WTC11 (cell line): ENCODE results near the gene SNX8. TPM values are rescaled to one million over a fixed set of nuclear protein-coding genes. Genes with fewer than 3 reads are reported as not detected.

Experiments used
- ATAC-seq: fragments of 200-7000 bp; cut with Tn5 transposase; 2 replicates; pipeline ENCODE4 v1.10.0; 2021; ENCODE audit warnings: mild to moderate bottlenecking, moderate library complexity
- CTCF ChIA-PET: fragments of 300-600 bp; sonication (Branson Sonifier 250); formaldehyde crosslinking; loops from one replicate; lab custom pipeline; 2021; ENCODE audit warnings: antibody characterized with exemption; lab: Charles Lee
- POLR2A ChIA-PET: fragments of 350-600 bp; sonication (Branson Sonifier 250); formaldehyde crosslinking; loops from one replicate; lab custom pipeline; 2021; ENCODE audit warnings: antibody characterized with exemption; lab: Charles Lee
- DNase-seq: peaks from one replicate; pipeline ENCODE4 v3.0.0; 2021; ENCODE audit warnings: low spot score
- H3K27ac Mint-ChIP-seq: 2 replicates; pipeline ENCODE4 v1.8.0; 2021; ENCODE audit warnings: mixed read lengths
- H3K27me3 Mint-ChIP-seq: 2 replicates; pipeline ENCODE4 v1.8.0; 2021; ENCODE audit warnings: low read depth, mild to moderate bottlenecking, moderate library complexity, mixed read lengths
- H3K36me3 Mint-ChIP-seq: 2 replicates; pipeline ENCODE4 v1.8.0; 2021; ENCODE audit warnings: mixed read lengths
- H3K4me1 Mint-ChIP-seq: 2 replicates; pipeline ENCODE4 v1.8.0; 2022; ENCODE audit warnings: mixed read lengths
- H3K4me3 Mint-ChIP-seq: 2 replicates; pipeline ENCODE4 v1.8.0; 2021; ENCODE audit warnings: mild to moderate bottlenecking, moderate library complexity, mixed read lengths
- H3K9me3 Mint-ChIP-seq: 2 replicates; pipeline ENCODE4 v1.8.0; 2021; ENCODE audit warnings: mixed read lengths
- FOXP1 ChIP-seq: sonication (generic); formaldehyde crosslinking; IDR thresholded peaks from 2 replicates; pipeline ENCODE4 v1.8.0; 2022; ENCODE audit warnings: missing genetic modification reagents, mild to moderate bottlenecking, moderate library complexity, borderline replicate concordance
- GTF2I ChIP-seq: fragments of 250-450 bp; sonication (Bioruptor Pico); conservative IDR thresholded peaks from 2 replicates; pipeline ENCODE4 v1.4.0; 2021; ENCODE audit warnings: mild to moderate bottlenecking
- HMGXB4 ChIP-seq: sonication (generic); formaldehyde crosslinking; IDR thresholded peaks from 2 replicates; pipeline ENCODE4 v1.8.1; 2023; ENCODE audit warnings: mild to moderate bottlenecking, moderate library complexity, missing genetic modification reagents
- MXD4 ChIP-seq: fragments of 250-450 bp; sonication (Bioruptor Pico); IDR thresholded peaks from 2 replicates; pipeline ENCODE4 v1.8.0; 2021; ENCODE audit warnings: mild to moderate bottlenecking, moderate library complexity, borderline replicate concordance
- MYBL2 ChIP-seq: sonication (generic); formaldehyde crosslinking; IDR thresholded peaks from 2 replicates; pipeline ENCODE4 v1.8.1; 2023; ENCODE audit warnings: mild to moderate bottlenecking, moderate library complexity, missing genetic modification reagents
- NFE2L1 ChIP-seq: sonication (generic); formaldehyde crosslinking; IDR thresholded peaks from 2 replicates; pipeline ENCODE4 v1.8.1; 2023; ENCODE audit warnings: missing genetic modification reagents
- NR3C1 ChIP-seq: sonication (generic); formaldehyde crosslinking; conservative IDR thresholded peaks from 2 replicates; pipeline ENCODE4 v1.8.1; 2023; ENCODE audit warnings: low read depth, mild to moderate bottlenecking, missing genetic modification reagents
- SMAD3 ChIP-seq: sonication (generic); formaldehyde crosslinking; IDR thresholded peaks from 2 replicates; pipeline ENCODE4 v1.8.0; 2022; ENCODE audit warnings: missing genetic modification reagents, mild to moderate bottlenecking, borderline replicate concordance
- TCF7 ChIP-seq: sonication (generic); formaldehyde crosslinking; IDR thresholded peaks from 2 replicates; pipeline ENCODE4 v1.8.0; 2022; ENCODE audit warnings: mild to moderate bottlenecking, low read depth, missing genetic modification reagents, moderate library complexity
- TEAD1 ChIP-seq: sonication (generic); formaldehyde crosslinking; IDR thresholded peaks from 2 replicates; pipeline ENCODE4 v1.8.0; 2022; ENCODE audit warnings: mild to moderate bottlenecking, missing genetic modification reagents
- TEAD4 ChIP-seq: sonication (generic); formaldehyde crosslinking; IDR thresholded peaks from 2 replicates; pipeline ENCODE4 v1.8.0; 2022; ENCODE audit warnings: mild to moderate bottlenecking, missing genetic modification reagents
- USF2 ChIP-seq: sonication (generic); formaldehyde crosslinking; IDR thresholded peaks from 2 replicates; pipeline ENCODE4 v1.8.1; 2023; ENCODE audit warnings: mild to moderate bottlenecking, missing genetic modification reagents, moderate library complexity
- ZNF671 ChIP-seq: fragments of 250-450 bp; sonication (Bioruptor Pico); IDR thresholded peaks from 2 replicates; pipeline ENCODE4 v1.8.0; 2021; ENCODE audit warnings: mild to moderate bottlenecking
- total RNA-seq: library from RNA; stranded (reverse); gene quantifications from 3 replicates; pipeline ENCODE4 v1.2.3, GENCODE V29; 2021
- TF ChIP-seq, protein P1 (sequence below): sonication (generic); formaldehyde crosslinking; IDR thresholded peaks from 2 replicates; pipeline ENCODE4 v1.8.1; 2023; ENCODE audit warnings: mild to moderate bottlenecking, missing genetic modification reagents, borderline replicate concordance
- TF ChIP-seq, protein P2 (sequence below): sonication (generic); formaldehyde crosslinking; IDR thresholded peaks from 2 replicates; pipeline ENCODE4 v1.8.0; 2022; ENCODE audit warnings: missing genetic modification reagents
- TF ChIP-seq, protein P3 (sequence below): fragments of 250-450 bp; sonication (Bioruptor Pico); IDR thresholded peaks from 2 replicates; pipeline ENCODE4 v1.9.0; 2021; ENCODE audit warnings: mild to moderate bottlenecking
- TF ChIP-seq, protein P4 (sequence below): sonication (generic); formaldehyde crosslinking; IDR thresholded peaks from 2 replicates; pipeline ENCODE4 v1.8.0; 2023; ENCODE audit warnings: missing genetic modification reagents

The SNX8 gene
- total RNA-seq, 1 experiment from 2014 or later: 50.8 TPM

GRCh38 chr7:2321020-2321419 lies 6.8 kb upstream of the SNX8 start:
- DNase-seq: peak; percentile 45
- Mint-ChIP-seq H3K9me3 (no peaks in the 10 kb centered on the region), H3K36me3 (no peaks in the 10 kb centered on the region), H3K4me3 (no peak overlapping the region), H3K4me1 (no peaks in the 10 kb centered on the region), H3K27me3 (no peaks in the 10 kb centered on the region)
- CTCF ChIA-PET: interaction anchor here (0.5 to 2.0 kb wide), 13 partner anchors 10 to 310 kb away, joined by 3 to 9 read pairs (median 4); partner anchors contain the start of genes MRM2 and NUDT1
- peak; percentile 84 for ATAC-seq
- POLR2A ChIA-PET: interaction anchor here (0.6 to 0.7 kb wide), 3 partner anchors 27 to 1356 kb away, joined by 3 to 7 read pairs (median 5); no protein-coding TSS in a partner anchor
- TF ChIP-seq, protein P1, sequence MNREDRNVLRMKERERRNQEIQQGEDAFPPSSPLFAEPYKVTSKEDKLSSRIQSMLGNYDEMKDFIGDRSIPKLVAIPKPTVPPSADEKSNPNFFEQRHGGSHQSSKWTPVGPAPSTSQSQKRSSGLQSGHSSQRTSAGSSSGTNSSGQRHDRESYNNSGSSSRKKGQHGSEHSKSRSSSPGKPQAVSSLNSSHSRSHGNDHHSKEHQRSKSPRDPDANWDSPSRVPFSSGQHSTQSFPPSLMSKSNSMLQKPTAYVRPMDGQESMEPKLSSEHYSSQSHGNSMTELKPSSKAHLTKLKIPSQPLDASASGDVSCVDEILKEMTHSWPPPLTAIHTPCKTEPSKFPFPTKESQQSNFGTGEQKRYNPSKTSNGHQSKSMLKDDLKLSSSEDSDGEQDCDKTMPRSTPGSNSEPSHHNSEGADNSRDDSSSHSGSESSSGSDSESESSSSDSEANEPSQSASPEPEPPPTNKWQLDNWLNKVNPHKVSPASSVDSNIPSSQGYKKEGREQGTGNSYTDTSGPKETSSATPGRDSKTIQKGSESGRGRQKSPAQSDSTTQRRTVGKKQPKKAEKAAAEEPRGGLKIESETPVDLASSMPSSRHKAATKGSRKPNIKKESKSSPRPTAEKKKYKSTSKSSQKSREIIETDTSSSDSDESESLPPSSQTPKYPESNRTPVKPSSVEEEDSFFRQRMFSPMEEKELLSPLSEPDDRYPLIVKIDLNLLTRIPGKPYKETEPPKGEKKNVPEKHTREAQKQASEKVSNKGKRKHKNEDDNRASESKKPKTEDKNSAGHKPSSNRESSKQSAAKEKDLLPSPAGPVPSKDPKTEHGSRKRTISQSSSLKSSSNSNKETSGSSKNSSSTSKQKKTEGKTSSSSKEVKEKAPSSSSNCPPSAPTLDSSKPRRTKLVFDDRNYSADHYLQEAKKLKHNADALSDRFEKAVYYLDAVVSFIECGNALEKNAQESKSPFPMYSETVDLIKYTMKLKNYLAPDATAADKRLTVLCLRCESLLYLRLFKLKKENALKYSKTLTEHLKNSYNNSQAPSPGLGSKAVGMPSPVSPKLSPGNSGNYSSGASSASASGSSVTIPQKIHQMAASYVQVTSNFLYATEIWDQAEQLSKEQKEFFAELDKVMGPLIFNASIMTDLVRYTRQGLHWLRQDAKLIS (CRISPR knock-in tag): no peak
- TF ChIP-seq, protein P2, sequence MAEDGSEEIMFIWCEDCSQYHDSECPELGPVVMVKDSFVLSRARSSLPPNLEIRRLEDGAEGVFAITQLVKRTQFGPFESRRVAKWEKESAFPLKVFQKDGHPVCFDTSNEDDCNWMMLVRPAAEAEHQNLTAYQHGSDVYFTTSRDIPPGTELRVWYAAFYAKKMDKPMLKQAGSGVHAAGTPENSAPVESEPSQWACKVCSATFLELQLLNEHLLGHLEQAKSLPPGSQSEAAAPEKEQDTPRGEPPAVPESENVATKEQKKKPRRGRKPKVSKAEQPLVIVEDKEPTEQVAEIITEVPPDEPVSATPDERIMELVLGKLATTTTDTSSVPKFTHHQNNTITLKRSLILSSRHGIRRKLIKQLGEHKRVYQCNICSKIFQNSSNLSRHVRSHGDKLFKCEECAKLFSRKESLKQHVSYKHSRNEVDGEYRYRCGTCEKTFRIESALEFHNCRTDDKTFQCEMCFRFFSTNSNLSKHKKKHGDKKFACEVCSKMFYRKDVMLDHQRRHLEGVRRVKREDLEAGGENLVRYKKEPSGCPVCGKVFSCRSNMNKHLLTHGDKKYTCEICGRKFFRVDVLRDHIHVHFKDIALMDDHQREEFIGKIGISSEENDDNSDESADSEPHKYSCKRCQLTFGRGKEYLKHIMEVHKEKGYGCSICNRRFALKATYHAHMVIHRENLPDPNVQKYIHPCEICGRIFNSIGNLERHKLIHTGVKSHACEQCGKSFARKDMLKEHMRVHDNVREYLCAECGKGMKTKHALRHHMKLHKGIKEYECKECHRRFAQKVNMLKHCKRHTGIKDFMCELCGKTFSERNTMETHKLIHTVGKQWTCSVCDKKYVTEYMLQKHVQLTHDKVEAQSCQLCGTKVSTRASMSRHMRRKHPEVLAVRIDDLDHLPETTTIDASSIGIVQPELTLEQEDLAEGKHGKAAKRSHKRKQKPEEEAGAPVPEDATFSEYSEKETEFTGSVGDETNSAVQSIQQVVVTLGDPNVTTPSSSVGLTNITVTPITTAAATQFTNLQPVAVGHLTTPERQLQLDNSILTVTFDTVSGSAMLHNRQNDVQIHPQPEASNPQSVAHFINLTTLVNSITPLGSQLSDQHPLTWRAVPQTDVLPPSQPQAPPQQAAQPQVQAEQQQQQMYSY (CRISPR knock-in tag): no peak
- TF ChIP-seq MXD4 (CRISPR knock-in tag) (no peak), MYBL2 (no peak), SMAD3 (no peak), ZNF671 (no peak), NFE2L1 (no peak), TEAD1 (CRISPR knock-in tag) (no peak), NR3C1 (CRISPR knock-in tag) (no peak), FOXP1 (CRISPR knock-in tag) (no peak), TCF7 (CRISPR knock-in tag) (no peak), HMGXB4 (CRISPR knock-in tag) (no peak), USF2 (no peak), GTF2I (CRISPR knock-in tag) (no peak), TEAD4 (CRISPR knock-in tag) (no peak)
- TF ChIP-seq, protein P3, sequence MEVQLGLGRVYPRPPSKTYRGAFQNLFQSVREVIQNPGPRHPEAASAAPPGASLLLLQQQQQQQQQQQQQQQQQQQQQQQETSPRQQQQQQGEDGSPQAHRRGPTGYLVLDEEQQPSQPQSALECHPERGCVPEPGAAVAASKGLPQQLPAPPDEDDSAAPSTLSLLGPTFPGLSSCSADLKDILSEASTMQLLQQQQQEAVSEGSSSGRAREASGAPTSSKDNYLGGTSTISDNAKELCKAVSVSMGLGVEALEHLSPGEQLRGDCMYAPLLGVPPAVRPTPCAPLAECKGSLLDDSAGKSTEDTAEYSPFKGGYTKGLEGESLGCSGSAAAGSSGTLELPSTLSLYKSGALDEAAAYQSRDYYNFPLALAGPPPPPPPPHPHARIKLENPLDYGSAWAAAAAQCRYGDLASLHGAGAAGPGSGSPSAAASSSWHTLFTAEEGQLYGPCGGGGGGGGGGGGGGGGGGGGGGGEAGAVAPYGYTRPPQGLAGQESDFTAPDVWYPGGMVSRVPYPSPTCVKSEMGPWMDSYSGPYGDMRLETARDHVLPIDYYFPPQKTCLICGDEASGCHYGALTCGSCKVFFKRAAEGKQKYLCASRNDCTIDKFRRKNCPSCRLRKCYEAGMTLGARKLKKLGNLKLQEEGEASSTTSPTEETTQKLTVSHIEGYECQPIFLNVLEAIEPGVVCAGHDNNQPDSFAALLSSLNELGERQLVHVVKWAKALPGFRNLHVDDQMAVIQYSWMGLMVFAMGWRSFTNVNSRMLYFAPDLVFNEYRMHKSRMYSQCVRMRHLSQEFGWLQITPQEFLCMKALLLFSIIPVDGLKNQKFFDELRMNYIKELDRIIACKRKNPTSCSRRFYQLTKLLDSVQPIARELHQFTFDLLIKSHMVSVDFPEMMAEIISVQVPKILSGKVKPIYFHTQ (CRISPR knock-in tag): no peak
- TF ChIP-seq, protein P4, sequence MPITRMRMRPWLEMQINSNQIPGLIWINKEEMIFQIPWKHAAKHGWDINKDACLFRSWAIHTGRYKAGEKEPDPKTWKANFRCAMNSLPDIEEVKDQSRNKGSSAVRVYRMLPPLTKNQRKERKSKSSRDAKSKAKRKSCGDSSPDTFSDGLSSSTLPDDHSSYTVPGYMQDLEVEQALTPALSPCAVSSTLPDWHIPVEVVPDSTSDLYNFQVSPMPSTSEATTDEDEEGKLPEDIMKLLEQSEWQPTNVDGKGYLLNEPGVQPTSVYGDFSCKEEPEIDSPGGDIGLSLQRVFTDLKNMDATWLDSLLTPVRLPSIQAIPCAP (CRISPR knock-in tag): no peak
- TF ChIP-seq, all 79 proteins: peak for 0
- no peak overlapping the region for H3K27ac Mint-ChIP-seq
